Natural killer cell (primary cell): Measurements from ENCODE around the gene CHD2. TPM values are rescaled to one million over a fixed set of nuclear protein-coding genes. Genes with fewer than 3 reads are reported as not detected.

ENCODE experiments used
- ATAC-seq, 3 donors: fragments of 150-1000 bp in 2 of 3; fragments of 200-7000 bp in 1 of 3; cut with Tn5 transposase; 1 replicate in 1 of 3; 2 replicates in 2 of 3; pipeline ENCODE4 v1.10.0; 2021; ENCODE audit warnings: mild to moderate bottlenecking in 2 of 3, moderate library complexity in 2 of 3
- DNase-seq, 2 donors: peaks; one replicate each; pipeline versions ENCODE4 v3.0.0 to v3.0.0-alpha.2; 2013 to 2021; ENCODE audit warnings: mixed read lengths in 1 of 2
- H3K27ac ChIP-seq: one replicate; pipeline ENCODE4 v1.5.1; 2013; ENCODE audit warnings: mild to moderate bottlenecking, low read length
- H3K27me3 ChIP-seq: one replicate; pipeline ENCODE4 v1.6.1; 2013; ENCODE audit warnings: low read length; ENCODE audit not compliant: control insufficient read depth, insufficient read depth
- H3K36me3 ChIP-seq: one replicate; pipeline ENCODE4 v1.6.1; 2013; ENCODE audit warnings: low read length; ENCODE audit not compliant: control insufficient read depth, insufficient read depth
- H3K4me1 ChIP-seq: one replicate; pipeline ENCODE4 v1.6.1; 2013; ENCODE audit warnings: low read length; ENCODE audit not compliant: control insufficient read depth, insufficient read depth
- H3K4me3 ChIP-seq: one replicate; pipeline ENCODE4 v1.5.1; 2013; ENCODE audit warnings: low read length
- H3K9me3 ChIP-seq: one replicate; pipeline ENCODE4 v1.6.1; 2013; ENCODE audit warnings: low read length; ENCODE audit not compliant: control insufficient read depth, insufficient read depth
- H3K27ac Mint-ChIP-seq, 2 donors: one replicate each; pipeline ENCODE4 v1.8.0; 2022; ENCODE audit warnings: mild to moderate bottlenecking in 2 of 2, mixed read lengths in 2 of 2, moderate library complexity in 1 of 2
- H3K27me3 Mint-ChIP-seq, 2 donors: one replicate each; pipeline ENCODE4 v1.8.0; 2022; ENCODE audit warnings: low read depth in 2 of 2, mixed read lengths in 2 of 2
- H3K36me3 Mint-ChIP-seq: one replicate; pipeline ENCODE4 v1.8.0; 2022; ENCODE audit warnings: mixed read lengths
- H3K4me1 Mint-ChIP-seq, 2 donors: one replicate each; pipeline ENCODE4 v1.8.0; 2022; ENCODE audit warnings: mixed read lengths in 2 of 2
- H3K4me3 Mint-ChIP-seq: one replicate; pipeline ENCODE4 v1.8.0; 2022; ENCODE audit warnings: mild to moderate bottlenecking, moderate library complexity, mixed read lengths
- H3K9me3 Mint-ChIP-seq, 2 donors: one replicate each; pipeline ENCODE4 v1.8.0; 2022; ENCODE audit warnings: mixed read lengths in 2 of 2
- CTCF ChIP-seq: fragments of 200-600 bp; IDR thresholded peaks from one replicate; pipeline ENCODE4 v1.8.0; 2022; ENCODE audit warnings: antibody characterized with exemption
- WGBS: methylation state at CpG from one replicate; pipeline ENCODE4 v1.1.7; 2013; ENCODE audit warnings: missing lambda C conversion rate; ENCODE audit not compliant: insufficient coverage; 5-methylcytosine and 5-hydroxymethylcytosine counted together
- intact Hi-C: fragments of 100-400 bp; cut with micrococcal nuclease; formaldehyde crosslinking; loops from one replicate; pipeline ENCODE4 v1.14.2; 2022
- total RNA-seq, 4 donors: library from RNA; stranded (reverse); fragments of 120-200 nt in 1 of 4; gene quantifications; one replicate each; pipeline versions ENCODE4 v1.2.3 to v1.2.4, GENCODE V29; 2013 to 2022

Gene CHD2
- total RNA-seq, 3 donors from 2014 or later (not counting 1 experiment from before 2014, with no cell fraction given) = 418 to 449 (median 441) TPM

GRCh38 chr15:92924216-92924615 lies 24.1 kb downstream of the CHD2 start:
- no peak overlapping the region for H3K4me3 Mint-ChIP-seq
- no peaks in the 10 kb centered on the region for H3K27me3 Mint-ChIP-seq
- DNase-seq (no peak), ATAC-seq (no peak)
- whole genome bisulfite sequencing = 80% methylated on average over 7 of the region's 7 CpGs
- intact Hi-C loops = no loop called here
- TF ChIP-seq CTCF = no peak
- Histone ChIP-seq H3K9me3 (no peaks in the 10 kb centered on the region), H3K4me1 (peaks cover 18% of the 10 kb centered on the region), H3K36me3 (peaks cover 61% of the 10 kb centered on the region), H3K4me3 (no peak overlapping the region), H3K27me3 (no peaks in the 10 kb centered on the region), H3K27ac (no peak overlapping the region)
- H3K36me3 Mint-ChIP-seq = peaks cover 28% of the 10 kb centered on the region
- H3K4me1 Mint-ChIP-seq = peaks cover 66 to 69% of the 10 kb centered on the region in 2 donors
- H3K9me3 Mint-ChIP-seq = no peaks in the 10 kb centered on the region
- H3K27ac Mint-ChIP-seq = peak overlapping the region; percentile 73 to 80

- TF ChIP-seq CTCF = no peak
- DNase-seq (no peak), ATAC-seq (no peak)
- Mint-ChIP-seq H3K4me3 (no peak overlapping the region), H3K27ac (peak overlapping the region; percentile 73 to 80), H3K27me3 (no peaks in the 10 kb centered on the region), H3K36me3 (peaks cover 28% of the 10 kb centered on the region), H3K4me1 (peaks cover 55 to 67% of the 10 kb centered on the region in 2 donors), H3K9me3 (no peaks in the 10 kb centered on the region)
- no peaks in the 10 kb centered on the region for H3K9me3 ChIP-seq
- H3K4me3 ChIP-seq = no peak overlapping the region
- peaks cover 18% of the 10 kb centered on the region for H3K4me1 ChIP-seq
- intact Hi-C loops = no loop called here
- peaks cover 71% of the 10 kb centered on the region for H3K36me3 ChIP-seq
- no peaks in the 10 kb centered on the region for H3K27me3 ChIP-seq
- WGBS = 100% methylated on average over 2 of the region's 2 CpGs
- no peak overlapping the region for H3K27ac ChIP-seq
Measured at GRCh38 chr15:92925454-92925853, 25.3 kb downstream of the CHD2 start.

GRCh38 chr15:92928225-92928750 lies 28.2 kb downstream of the CHD2 start:
- Histone ChIP-seq H3K36me3 (peaks cover 85% of the 10 kb centered on the region), H3K4me3 (no peak overlapping the region), H3K4me1 (peaks cover 5% of the 10 kb centered on the region), H3K27me3 (no peaks in the 10 kb centered on the region), H3K27ac (no peak overlapping the region), H3K9me3 (no peaks in the 10 kb centered on the region)
- Mint-ChIP-seq H3K27me3 (no peaks in the 10 kb centered on the region), H3K9me3 (no peaks in the 10 kb centered on the region), H3K27ac (peak overlapping the region; percentile 36 to 80), H3K4me3 (no peak overlapping the region), H3K4me1 (peaks cover 34 to 49% of the 10 kb centered on the region in 2 donors), H3K36me3 (peaks cover 28% of the 10 kb centered on the region)
- no peak for ATAC-seq
- WGBS = 68% methylated on average over 2 of the region's 3 CpGs
- intact Hi-C loops = no loop called here
- DNase-seq = no peak
- TF ChIP-seq CTCF = no peak

GRCh38 chr15:92929002-92929401 lies 28.9 kb downstream of the CHD2 start:
- H3K27ac ChIP-seq = no peak overlapping the region
- TF ChIP-seq CTCF = no peak
- no peaks in the 10 kb centered on the region for H3K9me3 ChIP-seq
- Mint-ChIP-seq H3K27me3 (no peaks in the 10 kb centered on the region), H3K4me3 (no peak overlapping the region), H3K36me3 (peaks cover 28% of the 10 kb centered on the region), H3K27ac (peak overlapping the region; percentile 36 to 80), H3K4me1 (peaks cover 35 to 48% of the 10 kb centered on the region in 2 donors), H3K9me3 (no peaks in the 10 kb centered on the region)
- H3K4me1 ChIP-seq = no peaks in the 10 kb centered on the region
- no peak overlapping the region for H3K4me3 ChIP-seq
- intact Hi-C loops = no loop called here
- WGBS = 96% methylated on average over 6 of the region's 6 CpGs
- no peak for ATAC-seq
- no peak for DNase-seq
- H3K36me3 ChIP-seq = peaks cover 92% of the 10 kb centered on the region
- H3K27me3 ChIP-seq = no peaks in the 10 kb centered on the region
